Left lobe of liver (tissue), 2 donors: ENCODE data around the gene PCDH15. TPM values are rescaled to one million over a fixed set of nuclear protein-coding genes. Genes with fewer than 3 reads are reported as not detected.
"Not testable (repeated sequence)": the region's sequence is repeated elsewhere in the genome, so short reads cannot be mapped to it uniquely, and the experiment has no call there.

ENCODE experiments used
- ATAC-seq: fragments of 200-7000 bp; cut with Tn5 transposase; one replicate; pipeline ENCODE4 v1.9.1; 2020; ENCODE audit warnings: mild to moderate bottlenecking, moderate library complexity
- DNase-seq: peaks from one replicate; pipeline ENCODE4 v3.0.0-alpha.2; 2020; ENCODE audit warnings: low spot score
- total RNA-seq: library from RNA; stranded (reverse); gene quantifications from one replicate; pipeline ENCODE4 v1.2.1, GENCODE V29; 2021
- donor health status: DM: no; HTN: no; CAD: no; lungs with moderate emphysema.
- donor health status: DM: no; HTN: yes; CAD: no.

PCDH15 gene
- total RNA-seq, 1 donor from 2014 or later, result not detected

GRCh38 chr10:54415483-54415882, 385.5 kb downstream of the PCDH15 start:
- ATAC-seq (no peak), DNase-seq (no peak)

- DNase-seq, result no peak
Measured at GRCh38 chr10:54402576-54402975, 398.5 kb downstream of the PCDH15 start.

DNA sequence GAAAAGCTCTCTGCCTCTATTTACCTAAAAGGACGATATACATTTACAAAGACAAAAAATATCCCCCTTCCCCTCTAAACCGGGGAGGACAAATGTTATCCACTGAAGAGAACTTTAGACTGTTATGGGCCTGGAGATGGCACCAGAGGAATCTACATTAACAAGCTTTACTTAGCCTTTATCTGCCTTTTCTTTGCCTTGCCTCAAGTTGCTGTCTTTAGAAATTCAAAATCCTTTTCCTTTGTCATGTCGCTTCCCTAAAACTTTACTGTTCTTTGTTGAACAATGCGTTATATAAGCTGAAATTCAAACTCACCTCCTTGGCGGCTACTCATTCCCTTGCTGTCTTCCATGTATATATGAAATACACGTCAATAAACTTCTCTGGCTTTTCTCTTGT, 405.0 kb downstream of the PCDH15 start:
- DNase-seq, result no peak
- no peak for ATAC-seq

More at GRCh38 chr10:54402576-54402975, 398.5 kb downstream of the PCDH15 start:
- ATAC-seq, result no peak

DNA sequence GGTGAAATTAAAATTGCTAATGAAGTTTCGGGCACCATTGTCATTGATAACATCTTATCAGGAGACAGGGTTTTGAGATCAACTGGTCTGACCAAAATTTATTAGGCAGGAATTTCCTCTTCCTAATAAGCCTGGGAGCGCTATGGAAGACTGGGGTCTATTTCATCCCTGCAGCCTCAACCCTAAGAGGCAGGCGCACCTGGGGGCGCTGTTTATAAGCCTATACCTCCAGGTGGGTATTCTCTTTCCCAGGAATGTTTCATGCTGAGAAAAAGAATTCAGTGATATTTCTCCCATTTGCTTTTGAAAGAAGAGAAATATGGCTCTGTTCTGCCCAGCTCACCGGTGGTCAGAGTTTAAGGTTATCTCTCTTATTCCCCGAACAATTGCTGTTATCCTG, 406.4 kb downstream of the PCDH15 start:
- ATAC-seq, DNase-seq: not testable (repeated sequence)

DNA sequence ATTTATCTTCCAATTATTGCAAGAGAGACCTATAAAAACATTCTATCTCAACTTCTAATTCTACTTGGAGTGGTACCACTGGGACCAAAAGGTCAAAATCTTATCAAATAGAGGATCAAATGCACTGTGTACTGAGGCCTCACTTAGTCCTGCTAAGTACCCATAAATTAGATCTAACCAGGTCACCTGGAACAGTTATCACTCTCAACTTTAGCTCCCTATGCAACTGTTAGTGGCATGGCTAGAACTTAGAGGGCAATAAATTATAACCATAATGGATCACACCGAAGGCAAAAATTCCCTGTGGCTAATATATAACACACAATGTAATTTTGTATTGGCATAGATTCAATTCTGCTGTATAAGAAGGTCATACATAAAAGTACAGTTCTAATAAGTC, 428.9 kb downstream of the PCDH15 start:
- ATAC-seq (no peak), DNase-seq (no peak)

DNA sequence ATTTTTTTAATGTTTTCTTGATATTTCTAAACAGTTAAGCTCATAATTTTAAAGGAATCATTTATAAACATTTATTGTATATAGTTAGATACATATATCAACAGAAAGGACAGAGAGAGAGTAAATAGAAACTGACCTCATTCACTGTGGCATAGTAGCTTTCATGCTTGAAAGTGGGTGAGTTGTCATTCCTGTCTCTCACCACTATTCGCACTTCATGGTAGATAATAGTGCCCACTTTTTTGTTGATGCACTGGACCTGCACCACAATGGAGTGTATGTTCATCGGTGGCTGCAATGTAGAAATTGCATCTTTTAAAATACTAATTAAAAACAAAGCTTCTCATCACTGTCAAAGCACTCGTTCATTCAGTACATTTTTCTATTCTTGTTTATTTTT, 432.0 kb downstream of the PCDH15 start:
- no peak for ATAC-seq

GRCh38 chr10:54363390-54363789, 437.6 kb downstream of the PCDH15 start:
- ATAC-seq (no peak), DNase-seq (no peak)

More for the DNA sequence above, 432.0 kb downstream of the PCDH15 start:
- DNase-seq, result no peak

DNA sequence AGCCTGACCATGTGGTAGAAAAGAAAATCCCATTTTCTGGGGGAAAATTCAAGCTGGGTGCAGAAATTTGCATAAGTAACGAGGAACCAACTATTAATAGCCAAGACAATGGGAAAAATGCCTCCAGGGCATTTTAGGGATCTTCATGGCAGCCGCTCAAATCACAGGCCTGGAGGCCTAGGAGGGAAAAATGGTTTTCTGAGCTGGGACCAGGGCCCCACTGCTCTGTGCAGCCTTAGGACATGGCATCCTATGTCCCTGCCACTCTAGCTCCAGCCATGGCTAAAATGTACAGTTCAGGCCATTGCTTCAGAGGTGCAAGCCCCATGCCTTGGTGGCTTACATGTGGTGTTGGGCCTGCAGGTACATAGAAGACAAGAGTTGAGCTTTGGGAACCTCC, 459.0 kb downstream of the PCDH15 start:
- no peak for DNase-seq
- ATAC-seq, result no peak

DNA sequence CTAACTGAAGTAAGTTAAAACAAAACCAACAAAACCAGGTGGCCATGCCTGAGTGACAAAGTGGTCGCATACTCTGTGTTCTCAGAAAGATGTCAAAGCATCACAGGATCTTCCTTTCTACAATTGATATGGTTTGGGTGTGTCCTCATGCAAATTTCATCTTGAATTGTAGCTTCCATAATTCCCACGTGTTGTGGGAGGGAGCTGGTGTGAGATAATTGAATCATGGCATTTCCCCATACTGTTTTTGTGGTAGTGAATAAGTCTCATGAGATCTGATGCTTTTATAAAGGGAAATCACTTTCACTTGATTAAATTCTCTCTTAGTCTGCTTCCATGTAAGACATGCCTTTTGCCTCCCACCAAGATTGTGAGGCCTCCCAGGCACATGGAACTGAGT, 465.7 kb downstream of the PCDH15 start:
- ATAC-seq, result no peak
- no peak for DNase-seq

DNA sequence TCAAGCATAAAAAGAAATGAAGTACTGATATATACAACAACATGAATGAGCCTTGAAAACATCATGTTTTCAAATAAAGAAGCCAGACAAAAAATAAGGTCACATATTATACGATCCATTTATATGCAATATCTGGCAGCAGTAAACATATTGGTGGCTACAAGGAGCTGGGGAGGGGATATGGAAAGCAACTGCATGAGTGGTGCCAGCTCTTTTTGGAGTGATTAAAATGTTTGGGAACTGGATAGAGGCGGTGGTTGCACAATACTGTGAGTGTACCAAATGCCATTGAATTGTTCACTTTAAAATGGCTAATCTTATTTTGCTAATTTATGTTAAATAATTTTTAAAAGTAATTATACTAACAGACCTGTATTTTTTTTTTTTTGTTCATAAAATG, 481.7 kb downstream of the PCDH15 start:
- DNase-seq, result no peak
- no peak for ATAC-seq

- ATAC-seq (no peak), DNase-seq (no peak)
Measured at GRCh38 chr10:54318470-54318869, 482.6 kb downstream of the PCDH15 start.

GRCh38 chr10:54314430-54314829, 486.6 kb downstream of the PCDH15 start:
- DNase-seq (no peak), ATAC-seq (no peak)

DNA sequence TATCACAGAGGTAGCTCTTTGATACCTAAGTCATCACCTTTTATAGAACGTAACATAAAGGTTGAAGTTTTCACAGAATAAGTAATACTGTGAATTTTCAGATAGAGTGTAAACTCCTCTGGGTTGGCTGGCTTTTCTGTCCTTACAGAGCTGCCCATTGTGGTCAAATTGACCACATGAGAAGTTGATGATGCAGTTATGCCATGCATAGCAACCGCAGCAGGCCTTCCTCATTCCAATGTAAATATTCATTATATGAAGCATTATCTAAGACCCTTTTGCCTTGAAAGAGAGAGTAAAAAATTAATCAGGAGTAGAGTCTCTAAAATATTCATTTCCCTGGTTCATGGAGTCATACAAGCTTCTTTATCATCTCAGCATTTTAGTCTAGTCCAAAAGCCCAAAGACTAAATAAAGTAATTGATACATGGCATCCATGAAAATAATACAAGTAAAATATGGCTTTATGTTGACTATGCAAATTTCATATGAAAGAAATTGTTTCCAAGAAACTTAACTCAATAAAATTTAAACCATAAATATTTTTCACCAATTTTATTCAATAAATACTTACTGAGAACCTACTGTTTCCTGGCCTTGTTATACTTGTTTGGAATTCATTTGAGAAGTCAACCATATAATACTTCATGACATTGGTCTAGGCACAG, 516.4 kb downstream of the PCDH15 start:
- DNase-seq (no peak), ATAC-seq (no peak)

DNA sequence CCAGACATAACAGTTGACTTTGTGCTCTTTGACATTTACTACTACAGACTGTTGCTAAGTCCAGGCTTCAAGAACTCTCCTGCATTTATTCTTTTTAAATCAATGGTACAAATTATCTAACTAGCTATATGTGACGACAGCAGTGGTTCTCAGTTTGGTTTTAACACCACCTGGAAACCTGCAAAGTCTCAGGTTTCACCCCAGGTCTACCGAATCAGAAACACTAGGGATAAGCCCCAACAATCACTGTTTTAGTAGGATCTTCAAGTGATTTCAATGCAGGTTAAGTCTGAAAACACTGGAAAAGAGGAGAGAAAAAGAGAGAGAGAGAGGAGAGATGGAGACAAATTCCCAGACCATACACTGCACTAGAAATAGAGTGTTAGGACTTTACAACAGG, 519.0 kb downstream of the PCDH15 start:
- DNase-seq (no peak), ATAC-seq (no peak)

DNA sequence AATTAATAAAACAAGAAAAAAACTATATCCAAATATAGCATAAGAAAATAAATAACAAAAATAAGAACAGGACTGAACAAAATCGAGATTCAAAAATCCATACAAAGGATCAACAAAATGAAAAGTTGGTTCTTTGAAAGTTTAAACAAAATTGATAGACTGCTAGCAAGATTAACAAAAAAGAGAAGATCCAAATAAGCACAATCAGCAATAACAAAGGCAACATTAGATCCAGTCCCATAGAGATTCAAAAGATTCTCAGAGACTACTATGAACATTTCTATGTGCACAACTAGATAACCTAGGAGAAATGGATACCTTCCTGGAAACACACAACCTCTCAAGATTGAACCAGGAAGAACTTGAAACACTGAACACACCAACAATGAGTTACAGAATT, 534.6 kb downstream of the PCDH15 start:
- no peak for DNase-seq

DNA sequence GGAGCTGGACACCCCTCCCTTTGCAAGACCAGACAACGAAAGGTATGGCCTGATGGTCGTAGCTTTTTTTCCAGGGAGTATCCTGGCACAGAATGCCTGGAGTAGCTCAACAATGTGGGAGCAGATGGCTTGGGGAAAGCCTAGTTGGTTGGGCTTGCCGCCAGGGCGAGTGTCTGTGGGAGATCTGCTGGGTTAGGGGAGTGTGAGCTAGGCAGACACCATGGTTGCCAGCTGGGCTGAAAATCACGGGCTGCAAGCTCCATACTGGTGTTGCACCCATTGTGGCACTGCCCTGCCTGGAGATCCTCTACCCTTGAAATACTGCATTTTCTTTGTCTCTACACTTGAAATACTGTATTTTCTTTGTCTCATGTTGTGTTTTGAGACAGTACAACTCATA, 538.3 kb downstream of the PCDH15 start:
- DNase-seq (no peak), ATAC-seq (no peak)

More for the DNA sequence above, 534.6 kb downstream of the PCDH15 start:
- no peak for ATAC-seq

- ATAC-seq (no peak), DNase-seq (no peak)
Measured at GRCh38 chr10:54259104-54259503, 541.9 kb downstream of the PCDH15 start.

GRCh38 chr10:54234832-54235231, 566.2 kb downstream of the PCDH15 start:
- ATAC-seq, result no peak

GRCh38 chr10:54203401-54203800, 597.6 kb downstream of the PCDH15 start:
- ATAC-seq (no peak), DNase-seq (no peak)

More at GRCh38 chr10:54234832-54235231, 566.2 kb downstream of the PCDH15 start:
- DNase-seq, result no peak

DNA sequence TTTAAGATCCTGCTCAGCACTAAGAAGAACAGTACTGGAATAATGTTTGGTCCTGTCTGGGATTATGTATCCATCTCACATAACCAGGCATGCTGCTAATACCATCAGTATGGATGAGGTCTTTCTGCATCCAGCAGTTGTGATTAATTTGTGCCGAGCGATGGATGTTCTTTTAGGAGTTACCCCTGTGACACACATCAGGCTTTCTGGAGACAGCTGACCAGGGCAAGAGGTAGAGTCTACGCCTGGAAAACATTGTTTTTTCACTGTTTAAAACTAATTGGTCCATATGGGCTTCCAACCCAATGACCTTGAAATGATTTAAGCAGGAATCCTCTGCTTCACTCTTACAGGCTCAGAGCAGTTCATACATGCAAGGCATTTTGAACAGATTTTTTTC, 603.0 kb downstream of the PCDH15 start:
- no peak for DNase-seq
- no peak for ATAC-seq

GRCh38 chr10:54194806-54195205, 606.2 kb downstream of the PCDH15 start:
- no peak for ATAC-seq
- no peak for DNase-seq

DNA sequence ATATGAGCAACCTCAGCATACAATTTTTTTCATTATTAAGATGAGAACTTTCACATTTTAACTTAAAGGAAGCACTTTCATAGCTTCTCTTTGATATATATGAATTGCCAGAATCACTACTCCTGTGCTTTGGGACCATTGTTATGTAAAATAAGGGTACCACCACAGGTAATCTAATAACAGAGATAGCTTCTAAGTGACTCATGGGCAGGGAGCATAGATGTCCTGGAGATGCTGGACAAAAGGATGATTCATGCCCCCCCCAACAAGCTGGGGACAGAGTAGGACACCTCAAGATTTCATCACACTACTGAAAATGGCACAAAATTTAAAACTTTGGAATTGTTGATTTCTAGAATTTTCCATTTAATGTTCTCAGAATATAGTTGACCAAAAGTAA, 641.1 kb downstream of the PCDH15 start:
- no peak for ATAC-seq
- DNase-seq, result no peak

- ATAC-seq (no peak), DNase-seq (no peak)
Measured at GRCh38 chr10:54148508-54148907, 652.5 kb downstream of the PCDH15 start.
